WI38 (cell line): ENCODE data around the gene ADH5.

ENCODE experiments used
- H3K4me3 ChIP-seq: 2 replicates; pipeline ENCODE4 v1.5.1; 2011; ENCODE audit warnings: low read depth, mild to moderate bottlenecking, control low read depth, low read length
- TF ChIP-seq, protein P1 (sequence below): IDR thresholded peaks from 2 replicates; pipeline ENCODE4 v1.5.1; 2012; ENCODE audit warnings: low read depth, mild to moderate bottlenecking, control low read depth, low read length

ADH5 gene

GRCh38 chr4:99088481-99089365 is at the start of gene ADH5:
Gene ADH5, minus strand, starts transcription at chr4:99088788. Its CDS starts 88 bp downstream, at chr4:99088700.
- H3K4me3 ChIP-seq, result peak within 1 kb of the TSS; percentile 67
- TF ChIP-seq, protein P1, sequence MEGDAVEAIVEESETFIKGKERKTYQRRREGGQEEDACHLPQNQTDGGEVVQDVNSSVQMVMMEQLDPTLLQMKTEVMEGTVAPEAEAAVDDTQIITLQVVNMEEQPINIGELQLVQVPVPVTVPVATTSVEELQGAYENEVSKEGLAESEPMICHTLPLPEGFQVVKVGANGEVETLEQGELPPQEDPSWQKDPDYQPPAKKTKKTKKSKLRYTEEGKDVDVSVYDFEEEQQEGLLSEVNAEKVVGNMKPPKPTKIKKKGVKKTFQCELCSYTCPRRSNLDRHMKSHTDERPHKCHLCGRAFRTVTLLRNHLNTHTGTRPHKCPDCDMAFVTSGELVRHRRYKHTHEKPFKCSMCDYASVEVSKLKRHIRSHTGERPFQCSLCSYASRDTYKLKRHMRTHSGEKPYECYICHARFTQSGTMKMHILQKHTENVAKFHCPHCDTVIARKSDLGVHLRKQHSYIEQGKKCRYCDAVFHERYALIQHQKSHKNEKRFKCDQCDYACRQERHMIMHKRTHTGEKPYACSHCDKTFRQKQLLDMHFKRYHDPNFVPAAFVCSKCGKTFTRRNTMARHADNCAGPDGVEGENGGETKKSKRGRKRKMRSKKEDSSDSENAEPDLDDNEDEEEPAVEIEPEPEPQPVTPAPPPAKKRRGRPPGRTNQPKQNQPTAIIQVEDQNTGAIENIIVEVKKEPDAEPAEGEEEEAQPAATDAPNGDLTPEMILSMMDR, result no peak

- no peak overlapping the region for H3K4me3 ChIP-seq
- TF ChIP-seq, protein P1, result no peak
Observed at GRCh38 chr4:99136329-99136728, 47.7 kb upstream of the ADH5 start.

GRCh38 chr4:99135541-99136162 is 47.1 kb upstream of the ADH5 start:
- H3K4me3 ChIP-seq, result no peak overlapping the region
- TF ChIP-seq, protein P1, result no peak

DNA sequence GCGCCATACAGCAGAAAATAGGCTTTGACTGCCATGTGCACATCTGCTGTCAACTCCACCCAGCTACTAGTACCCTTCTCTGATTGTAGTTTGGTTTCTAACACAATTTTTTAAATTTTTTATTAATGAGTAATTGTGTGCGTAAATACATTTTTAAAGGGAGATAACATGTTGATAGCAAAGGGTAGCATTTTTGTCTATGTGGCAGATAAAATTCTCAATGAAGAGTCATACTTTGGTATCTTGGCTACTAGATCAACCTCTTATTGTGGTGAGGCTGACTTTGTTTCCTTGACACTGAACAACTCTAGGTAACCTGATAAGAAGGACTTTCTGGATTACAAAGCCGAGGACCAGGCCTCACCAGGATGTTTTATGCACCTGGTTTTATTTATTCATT is 46.0 kb upstream of the ADH5 start:
- TF ChIP-seq, protein P1, result no peak
- no peak overlapping the region for H3K4me3 ChIP-seq

DNA sequence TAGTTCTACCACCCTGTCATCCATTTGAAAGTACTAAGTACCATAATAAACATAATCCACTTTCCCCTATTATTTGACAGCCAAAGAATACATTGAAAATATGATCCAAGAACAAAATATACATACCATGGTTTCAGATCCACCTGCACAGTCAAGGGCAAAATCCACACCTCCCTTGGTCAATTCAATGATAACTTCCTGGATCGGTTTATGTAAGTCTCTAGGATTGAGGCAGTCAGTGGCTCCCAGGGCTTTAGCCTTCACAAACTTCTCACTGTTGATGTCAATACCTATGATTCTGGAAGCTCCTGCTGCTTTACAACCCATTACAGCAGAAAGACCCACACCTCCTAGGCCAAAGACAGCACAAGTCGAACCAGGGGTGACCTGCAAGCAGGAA is 42.8 kb upstream of the ADH5 start:
- TF ChIP-seq, protein P1, result no peak
- no peak overlapping the region for H3K4me3 ChIP-seq

- no peak overlapping the region for H3K4me3 ChIP-seq
- TF ChIP-seq, protein P1, result no peak
Observed at GRCh38 chr4:99126376-99126775, 37.8 kb upstream of the ADH5 start.

- TF ChIP-seq, protein P1, result no peak
- no peak overlapping the region for H3K4me3 ChIP-seq
Observed at GRCh38 chr4:99121008-99121407, 32.4 kb upstream of the ADH5 start.
